T47D (cell line): Measurements from ENCODE around the gene C9orf85.
"Not testable (repeated sequence)": the region's sequence is repeated elsewhere in the genome, so short reads cannot be mapped to it uniquely, and the experiment has no call there.

Experiments
- DNase-seq, 2 experiments: peaks; one replicate each; pipeline versions ENCODE4 v3.0.0 to v3.0.0-alpha.2; 2011 to 2012; ENCODE audit warnings: low read depth in 1 of 2, low spot score in 1 of 2
- JUND ChIP-seq: IDR thresholded peaks from 2 replicates; pipeline ENCODE4 v1.6.1; 2012; ENCODE audit warnings: low read depth
- in situ Hi-C: cut with HindIII; loops from 2 replicates; pipeline ENCODE4 v1.10.0; 2016; ENCODE audit warnings: low sequenced_read_pairs, low pct_unique_long_range_greater_than_20kb

Gene C9orf85

DNA sequence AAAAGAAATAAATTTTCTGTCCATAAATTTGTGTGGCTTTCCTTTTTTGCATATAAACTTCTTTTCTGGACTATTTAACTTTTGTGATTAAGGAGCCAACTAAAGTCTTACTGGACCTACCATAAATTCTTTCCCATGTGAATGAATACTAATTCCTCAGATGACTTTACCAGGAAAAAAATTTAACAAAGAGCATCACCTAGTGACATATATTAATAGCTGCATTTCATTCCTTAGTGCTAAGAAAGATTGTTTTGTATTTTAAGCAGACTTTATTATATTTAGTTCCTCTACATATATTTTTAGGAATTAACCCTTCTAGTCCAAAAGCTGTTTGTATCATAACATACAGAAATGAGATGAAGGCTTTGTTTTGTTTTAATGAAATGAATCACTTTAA is 64.4 kb downstream of the C9orf85 start:
- TF ChIP-seq JUND, result no peak
- DNase-seq, result peak; percentile 7 to 16
- in situ Hi-C loops, result no loop called here

DNA sequence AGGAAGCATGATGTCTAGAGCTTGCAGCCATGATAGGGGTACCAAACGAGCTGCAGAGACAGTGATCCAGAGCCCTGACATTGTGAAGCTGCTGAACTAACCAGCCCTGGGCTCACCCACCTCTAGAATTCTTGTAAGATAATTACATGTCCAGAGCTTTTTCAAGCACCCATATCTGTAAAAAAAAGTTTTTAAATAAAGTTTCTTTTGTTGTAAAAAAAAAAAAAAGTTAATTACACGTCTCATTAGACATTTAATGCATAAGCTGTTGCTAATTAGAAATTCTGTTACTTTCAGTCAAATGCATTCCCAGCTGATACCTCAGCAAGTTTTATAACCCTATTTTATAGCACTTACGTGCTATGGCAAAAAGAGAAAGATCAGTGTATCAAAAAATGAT is 65.6 kb downstream of the C9orf85 start:
- in situ Hi-C loops, result no loop called here
- no peak for DNase-seq
- TF ChIP-seq JUND, result no peak

DNA sequence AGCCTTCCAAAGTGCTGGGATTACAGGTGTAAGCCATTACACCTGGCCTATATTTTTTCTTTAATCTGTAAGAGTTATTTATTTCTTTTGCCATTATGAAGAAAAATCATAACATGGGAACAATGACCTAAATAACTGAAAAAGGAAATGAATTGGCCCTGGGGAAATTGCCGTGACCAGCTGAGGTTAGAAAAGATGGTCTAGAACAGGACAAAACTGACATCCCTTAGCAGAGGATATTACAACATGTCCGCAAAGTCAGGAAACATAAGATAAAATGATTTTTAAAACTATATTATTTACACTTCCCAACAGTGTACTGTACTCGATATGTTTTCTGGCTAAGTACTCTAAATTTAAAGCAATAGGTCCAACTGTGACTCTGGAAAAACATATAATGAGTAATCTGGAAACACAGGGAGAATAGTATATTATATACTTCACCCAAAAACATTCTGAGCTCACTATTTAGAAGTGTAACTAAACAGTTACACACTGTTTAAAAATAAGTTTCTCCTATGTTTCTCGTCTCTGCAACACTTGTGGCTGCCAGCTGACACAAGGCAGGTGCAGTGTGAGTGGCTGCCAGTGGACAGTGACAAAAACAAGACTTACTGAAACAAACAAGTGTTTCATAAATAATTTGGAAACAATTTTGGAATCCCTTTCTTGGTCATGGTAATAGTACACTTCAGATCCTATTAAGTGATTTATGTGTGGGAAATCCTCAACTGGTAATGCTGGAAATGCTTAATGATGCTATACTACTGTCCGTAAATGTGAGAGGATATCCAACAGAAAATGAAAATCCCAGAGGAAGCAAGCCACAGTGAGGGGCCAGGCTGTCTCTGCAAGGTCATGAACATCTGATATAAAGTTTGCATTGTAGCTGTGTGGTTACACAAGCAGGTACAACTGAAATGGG is 69.1 kb downstream of the C9orf85 start:
- no peak for TF ChIP-seq JUND
- DNase-seq, result no peak
- in situ Hi-C loops, result no loop called here

DNA sequence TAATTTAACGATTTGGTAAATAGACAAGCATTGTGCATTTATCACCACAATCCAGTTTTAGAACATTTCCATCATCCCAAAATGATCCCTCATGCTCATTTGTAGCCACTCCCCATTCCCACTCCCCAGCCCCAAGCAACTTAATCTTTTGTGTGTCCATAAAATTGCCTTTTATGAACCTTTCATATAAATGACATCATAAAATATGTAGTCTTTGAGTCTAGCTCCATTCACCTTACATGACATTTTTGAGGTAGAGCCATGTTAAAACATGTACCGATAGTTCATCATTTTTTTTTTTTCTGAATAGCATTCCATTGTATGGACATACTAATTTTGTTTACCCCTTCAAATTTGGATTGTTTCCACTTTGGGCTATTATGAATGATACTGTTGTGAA is 70.5 kb downstream of the C9orf85 start:
- in situ Hi-C loops, result no loop called here
- DNase-seq, result no peak
- no peak for TF ChIP-seq JUND

DNA sequence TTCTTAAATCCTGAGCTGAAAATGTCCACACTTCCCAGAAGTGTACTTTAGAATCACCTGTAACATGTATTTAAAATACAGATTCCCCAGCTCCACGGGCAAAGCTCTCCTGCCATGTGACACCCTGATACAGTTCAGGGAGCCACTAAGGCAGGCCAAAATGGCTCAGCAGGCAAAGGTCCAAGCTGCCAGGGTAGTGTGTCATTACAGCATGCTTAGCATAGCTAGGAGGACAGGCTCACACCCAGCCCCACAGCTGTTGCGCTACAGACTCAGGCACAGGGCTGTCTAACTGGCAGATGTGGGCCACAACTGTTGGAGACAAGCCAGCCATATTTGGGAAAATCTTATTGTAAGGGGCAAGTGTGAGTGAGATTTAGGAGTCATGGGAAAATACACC is 73.0 kb downstream of the C9orf85 start:
- no peak for TF ChIP-seq JUND
- in situ Hi-C loops, result no loop called here
- DNase-seq, result peak in 1 of 2 experiments; percentile 4

DNA sequence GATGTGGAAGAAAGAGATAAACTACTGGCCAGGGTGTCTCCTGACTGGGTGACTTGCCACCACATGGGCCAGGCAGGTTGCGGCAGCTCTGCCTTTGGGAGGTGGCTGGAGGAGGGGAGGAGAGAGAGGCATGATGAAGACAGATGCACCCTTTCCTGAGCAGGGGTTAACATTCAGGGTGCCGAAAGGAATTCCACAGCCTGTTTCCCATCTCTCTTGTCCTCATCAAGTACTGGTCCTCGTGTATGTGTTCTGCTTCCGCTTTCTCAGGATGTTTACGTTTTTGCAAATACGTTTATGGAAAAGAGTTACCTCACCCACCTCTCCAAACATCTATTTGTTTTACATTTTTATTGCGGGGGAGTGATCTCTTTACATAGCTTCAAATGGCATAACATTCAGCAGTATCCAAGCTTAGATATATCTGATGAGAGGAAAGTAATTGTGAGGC is 73.4 kb downstream of the C9orf85 start:
- in situ Hi-C loops, result no loop called here
- no peak for TF ChIP-seq JUND
- DNase-seq, result no peak

DNA sequence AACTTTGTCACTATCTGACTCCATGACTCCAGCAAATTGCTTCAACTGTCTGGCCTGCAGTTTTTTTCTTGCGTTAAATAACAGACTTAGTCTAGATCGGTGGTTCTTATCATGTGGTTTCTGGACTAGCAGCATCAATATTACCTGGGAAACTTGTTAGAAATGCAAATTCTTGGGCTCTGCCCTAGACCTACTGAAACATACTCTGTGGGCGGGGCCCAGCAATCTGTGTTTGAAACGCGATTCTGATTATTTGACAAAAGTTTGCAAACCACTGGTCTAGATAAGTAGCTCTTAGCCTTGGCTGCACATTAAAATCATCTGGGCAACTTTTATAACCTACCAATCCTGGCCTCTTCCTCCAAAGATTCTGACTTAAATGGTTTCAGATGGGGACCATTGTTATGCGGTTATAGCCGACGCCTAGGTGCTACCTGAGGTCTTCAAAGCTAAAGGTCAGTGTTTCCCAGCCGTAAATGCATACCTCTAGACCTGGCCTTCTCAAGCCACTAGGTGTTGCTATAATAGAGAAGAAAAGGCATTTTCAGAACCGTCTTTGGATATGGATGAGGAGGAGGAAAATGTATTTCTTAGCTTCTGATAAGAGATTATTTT is 74.0 kb downstream of the C9orf85 start:
- TF ChIP-seq JUND, result no peak
- in situ Hi-C loops, result no loop called here
- DNase-seq, result peak in 1 of 2 experiments; percentile 35

DNA sequence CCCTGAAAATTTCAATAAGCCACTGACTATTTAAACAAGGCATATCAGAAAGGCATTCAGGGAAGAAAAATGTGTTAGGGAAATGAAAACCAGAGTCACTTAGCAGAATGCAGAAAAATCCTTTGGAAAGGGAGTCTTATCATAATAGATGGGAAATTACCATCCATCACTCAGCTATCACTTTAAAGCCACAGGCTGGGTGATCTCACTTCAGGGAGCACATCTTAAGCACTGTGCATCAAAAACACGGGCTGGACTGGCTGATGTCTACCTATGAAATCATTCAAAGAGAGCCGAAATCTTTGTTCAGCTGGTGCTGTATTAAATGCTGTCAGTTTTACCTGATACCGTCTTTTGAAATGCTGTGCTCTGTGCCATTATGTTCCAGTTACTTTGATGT is 75.5 kb downstream of the C9orf85 start:
- no peak for DNase-seq
- no peak for TF ChIP-seq JUND
- in situ Hi-C loops, result no loop called here

DNA sequence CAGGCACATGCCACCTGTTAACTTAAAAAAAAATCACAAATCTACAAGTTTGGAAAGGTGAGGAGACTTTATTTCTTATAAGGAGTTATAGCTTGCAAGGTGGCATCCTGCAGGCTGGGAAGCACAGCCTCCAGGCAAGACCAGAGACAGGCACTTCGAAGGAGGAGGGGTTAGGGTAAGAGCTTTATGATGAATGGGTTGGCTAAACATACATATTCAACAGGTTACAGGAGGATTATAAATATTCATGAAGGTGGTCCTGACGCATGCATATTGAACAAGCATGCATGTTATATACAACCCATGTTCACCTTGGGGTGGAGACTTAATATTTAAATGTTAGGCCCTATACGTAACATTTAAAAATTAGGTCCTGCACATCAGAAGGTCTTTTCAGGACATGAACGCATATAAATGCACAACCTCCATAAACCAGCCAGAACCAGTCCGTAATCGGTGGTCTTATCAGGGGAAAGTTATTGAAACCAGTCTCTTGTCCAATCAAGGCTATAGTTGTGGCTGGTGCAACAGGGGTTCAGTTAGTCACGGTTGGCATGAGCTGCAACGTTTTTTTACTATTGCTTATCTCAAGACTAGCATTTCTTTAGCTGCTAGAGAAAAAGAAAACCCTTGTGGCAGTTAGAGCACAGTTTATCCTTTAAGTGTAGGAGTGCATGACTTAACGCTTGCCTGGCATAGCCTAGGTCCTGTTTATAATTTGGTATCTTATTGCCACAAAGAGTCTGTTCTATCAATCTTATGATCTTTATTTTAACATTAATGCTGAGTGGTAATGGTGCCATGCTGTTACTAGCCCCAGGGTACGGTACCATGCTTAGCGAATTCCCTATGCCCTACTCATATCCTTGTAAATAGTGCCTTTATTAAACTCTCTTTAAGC is 76.3 kb downstream of the C9orf85 start:
- no peak for TF ChIP-seq JUND
- no peak for DNase-seq
- in situ Hi-C loops, result no loop called here

DNA sequence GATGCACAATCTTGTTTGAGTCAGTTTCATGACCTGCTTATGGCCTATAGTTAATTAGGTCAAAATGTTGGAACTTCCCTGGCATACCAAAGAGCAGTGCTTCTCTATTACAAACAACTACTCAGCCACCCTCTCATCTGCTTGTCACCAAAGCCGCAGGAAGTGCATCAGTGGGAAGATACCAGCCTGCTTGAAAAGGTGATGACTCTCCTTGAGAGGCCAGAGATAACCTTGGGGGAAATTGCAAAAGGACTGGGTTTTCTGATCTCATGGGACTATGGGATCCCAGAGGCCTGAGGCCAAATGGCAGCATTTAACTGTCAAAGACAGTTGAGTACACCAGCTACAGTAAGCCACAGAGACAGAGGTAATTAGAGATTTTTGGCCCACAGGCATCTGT is 79.0 kb downstream of the C9orf85 start:
- in situ Hi-C loops, result no loop called here
- no peak for DNase-seq
- no peak for TF ChIP-seq JUND

DNA sequence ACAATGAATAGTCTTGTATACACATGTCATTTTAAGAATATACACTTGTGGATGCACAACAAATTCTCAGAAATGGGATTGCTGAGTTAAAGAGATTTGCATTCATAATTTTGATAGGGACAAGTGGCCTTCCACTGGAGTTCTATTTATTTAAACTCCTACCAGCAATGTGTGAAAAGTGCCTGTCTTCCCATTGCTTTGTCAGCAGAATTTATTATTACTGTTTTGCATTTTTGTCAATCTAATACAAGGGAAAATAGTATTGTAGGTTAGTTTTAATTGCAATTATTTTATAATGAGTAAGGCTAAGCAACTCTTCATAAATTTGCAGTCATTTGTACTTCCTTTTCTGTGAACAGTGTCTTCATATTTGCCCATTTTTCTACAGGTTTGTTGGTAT is 94.0 kb downstream of the C9orf85 start:
- TF ChIP-seq JUND, result no peak
- no peak for DNase-seq
- in situ Hi-C loops, result no loop called here

DNA sequence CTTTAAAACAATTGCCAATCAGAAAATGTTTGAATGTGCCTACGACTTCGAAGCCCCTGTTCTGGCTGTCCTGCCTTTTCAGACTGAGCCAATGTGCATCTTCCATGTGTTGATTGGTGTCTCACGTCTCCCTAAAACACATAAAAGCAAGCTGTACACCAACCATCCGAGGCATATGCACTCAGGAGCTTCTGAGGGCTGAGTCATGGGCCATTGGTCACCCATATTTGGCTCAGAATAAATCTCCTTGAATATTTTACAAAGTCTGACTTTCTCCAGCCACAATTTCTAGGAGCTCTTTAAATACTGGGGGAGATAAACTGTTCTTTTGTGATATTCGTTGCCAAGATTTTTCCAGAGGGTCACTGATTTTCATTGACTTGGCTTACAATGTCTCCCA is 95.1 kb downstream of the C9orf85 start:
- TF ChIP-seq JUND, result no peak
- in situ Hi-C loops, result no loop called here
- DNase-seq, result no peak

DNA sequence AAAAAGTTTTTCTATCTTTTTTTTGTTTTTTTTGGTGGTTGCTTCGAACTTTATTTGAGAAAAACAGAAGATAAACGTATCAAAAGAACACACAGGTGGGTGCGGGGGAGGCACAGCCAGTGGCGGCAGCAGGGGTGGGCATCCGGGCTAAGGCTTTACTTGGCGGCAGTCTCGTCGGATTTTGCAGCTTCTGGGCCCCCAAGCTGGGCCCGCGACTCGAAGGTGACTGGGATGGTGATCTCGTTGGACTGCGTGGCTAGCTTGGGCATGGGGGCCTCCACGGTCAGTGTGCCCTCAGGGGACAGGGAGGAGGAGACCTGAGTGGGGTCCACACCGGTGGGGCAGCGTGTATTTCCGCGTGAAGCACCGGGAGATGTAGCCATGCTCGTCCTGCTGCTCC is 96.3 kb downstream of the C9orf85 start:
- in situ Hi-C loops, DNase-seq: not testable (repeated sequence)
